ENCODE measurements around the gene RBM5. TPM values are rescaled to one million over a fixed set of nuclear protein-coding genes. Genes with fewer than 3 reads are reported as not detected.

RBM5 gene
- total and polyA plus RNA-seq, 2 experiments from 2014 or later: 44.9 to 111 TPM

DNA sequence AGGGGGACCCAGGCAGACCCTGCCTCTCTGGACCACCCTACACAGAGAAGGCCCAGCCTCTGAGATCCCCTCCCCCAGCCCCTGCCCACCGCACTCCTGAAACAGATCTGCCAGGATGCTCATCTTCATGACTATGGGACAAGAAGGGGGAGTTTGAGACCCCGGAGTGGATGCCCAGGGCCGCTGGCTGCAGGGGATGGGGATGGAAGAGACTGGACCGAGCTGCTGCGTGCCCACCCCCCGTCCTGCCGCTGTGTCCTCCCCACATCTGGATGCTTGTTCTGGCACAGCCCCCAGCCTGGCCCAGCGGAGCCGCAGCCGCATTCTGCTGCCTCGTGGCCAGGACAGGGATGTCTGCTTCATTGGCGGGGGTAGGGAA, 36.1 kb downstream of the RBM5 start:
- H3K4me3 Mint-ChIP-seq: peak overlapping the region; percentile 30; the same call in 2 of the 3 replicates
- Histone ChIP-seq H3K4me3 (peak overlapping the region; percentile 28; the same call in 1 of the 2 replicates), H2AFZ (peak overlapping the region; percentile 56), H3K9me2 (ENCODE audit: insufficient read depth) (no peaks in the 10 kb centered on the region; the same call in 1 of the 2 replicates), H3F3A (replicated peaks; ENCODE audit: low read depth) (0 out of 2 replicates have a peak, but pooled peaks cover 5% of the 10 kb centered on the region), H4K20me1 (replicated peaks; ENCODE audit: insufficient read depth) (peaks cover 6% of the 10 kb centered on the region; the same call in 1 of the 2 replicates), H3K4me2 (peak overlapping the region; percentile 66), H3K4me1 (ENCODE audit: insufficient read depth) (peaks cover 22% of the 10 kb centered on the region), H3K36me3 (ENCODE audit: insufficient read depth) (no peaks in the 10 kb centered on the region), H3K27ac (ENCODE audit: low read depth) (no peak overlapping the region), H3K79me2 (replicated peaks; ENCODE audit: insufficient read depth) (no peaks in the 10 kb centered on the region), H3K27me3 (ENCODE audit: insufficient read depth) (no peaks in the 10 kb centered on the region)
- ATAC-seq (peak; percentile 12), DNase-seq (ENCODE audit: low spot score) (peak; percentile 37)
- no peak overlapping the region for H3K27ac Mint-ChIP-seq
- no peaks in the 10 kb centered on the region for H3K9me3 Mint-ChIP-seq
- H3K27me3 Mint-ChIP-seq (ENCODE audit: insufficient read depth, low read depth, poor library complexity): peaks cover 21% of the 10 kb centered on the region
- H3K4me1 Mint-ChIP-seq: peaks cover 36% of the 10 kb centered on the region
- TF ChIP-seq NANOG (IDR thresholded peaks at IDR 0.05; ENCODE audit: borderline replicate concordance) (no peak), ZNF114 (CRISPR knock-in tag; IDR thresholded peaks at IDR 0.05) (no peak), POLR2AphosphoS5 (IDR thresholded peaks at IDR 0.05; ENCODE audit: low read depth) (no peak), CREB1 (CRISPR knock-in tag; IDR thresholded peaks at IDR 0.05; ENCODE audit: low read depth) (no peak), ETS1 (IDR thresholded peaks at IDR 0.05) (no peak), JUNB (IDR thresholded peaks at IDR 0.05; ENCODE audit: unreplicated experiment) (no peak), EZH2phosphoT487 (IDR thresholded peaks at IDR 0.05; ENCODE audit: unreplicated experiment) (no peak), STAT1 (IDR thresholded peaks at IDR 0.05; ENCODE audit: unreplicated experiment) (no peak), ZNF331 (CRISPR knock-in tag; IDR thresholded peaks at IDR 0.05; ENCODE audit: low read depth) (no peak), EZH2 (IDR thresholded peaks at IDR 0.05; ENCODE audit: low read depth, unreplicated experiment) (no peak)
- TF ChIP-seq, protein P1, sequence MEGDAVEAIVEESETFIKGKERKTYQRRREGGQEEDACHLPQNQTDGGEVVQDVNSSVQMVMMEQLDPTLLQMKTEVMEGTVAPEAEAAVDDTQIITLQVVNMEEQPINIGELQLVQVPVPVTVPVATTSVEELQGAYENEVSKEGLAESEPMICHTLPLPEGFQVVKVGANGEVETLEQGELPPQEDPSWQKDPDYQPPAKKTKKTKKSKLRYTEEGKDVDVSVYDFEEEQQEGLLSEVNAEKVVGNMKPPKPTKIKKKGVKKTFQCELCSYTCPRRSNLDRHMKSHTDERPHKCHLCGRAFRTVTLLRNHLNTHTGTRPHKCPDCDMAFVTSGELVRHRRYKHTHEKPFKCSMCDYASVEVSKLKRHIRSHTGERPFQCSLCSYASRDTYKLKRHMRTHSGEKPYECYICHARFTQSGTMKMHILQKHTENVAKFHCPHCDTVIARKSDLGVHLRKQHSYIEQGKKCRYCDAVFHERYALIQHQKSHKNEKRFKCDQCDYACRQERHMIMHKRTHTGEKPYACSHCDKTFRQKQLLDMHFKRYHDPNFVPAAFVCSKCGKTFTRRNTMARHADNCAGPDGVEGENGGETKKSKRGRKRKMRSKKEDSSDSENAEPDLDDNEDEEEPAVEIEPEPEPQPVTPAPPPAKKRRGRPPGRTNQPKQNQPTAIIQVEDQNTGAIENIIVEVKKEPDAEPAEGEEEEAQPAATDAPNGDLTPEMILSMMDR (conservative IDR thresholded peaks at IDR 0.05; ENCODE audit: low read depth in 2 of 2): no peak
- TF ChIP-seq, protein P2, sequence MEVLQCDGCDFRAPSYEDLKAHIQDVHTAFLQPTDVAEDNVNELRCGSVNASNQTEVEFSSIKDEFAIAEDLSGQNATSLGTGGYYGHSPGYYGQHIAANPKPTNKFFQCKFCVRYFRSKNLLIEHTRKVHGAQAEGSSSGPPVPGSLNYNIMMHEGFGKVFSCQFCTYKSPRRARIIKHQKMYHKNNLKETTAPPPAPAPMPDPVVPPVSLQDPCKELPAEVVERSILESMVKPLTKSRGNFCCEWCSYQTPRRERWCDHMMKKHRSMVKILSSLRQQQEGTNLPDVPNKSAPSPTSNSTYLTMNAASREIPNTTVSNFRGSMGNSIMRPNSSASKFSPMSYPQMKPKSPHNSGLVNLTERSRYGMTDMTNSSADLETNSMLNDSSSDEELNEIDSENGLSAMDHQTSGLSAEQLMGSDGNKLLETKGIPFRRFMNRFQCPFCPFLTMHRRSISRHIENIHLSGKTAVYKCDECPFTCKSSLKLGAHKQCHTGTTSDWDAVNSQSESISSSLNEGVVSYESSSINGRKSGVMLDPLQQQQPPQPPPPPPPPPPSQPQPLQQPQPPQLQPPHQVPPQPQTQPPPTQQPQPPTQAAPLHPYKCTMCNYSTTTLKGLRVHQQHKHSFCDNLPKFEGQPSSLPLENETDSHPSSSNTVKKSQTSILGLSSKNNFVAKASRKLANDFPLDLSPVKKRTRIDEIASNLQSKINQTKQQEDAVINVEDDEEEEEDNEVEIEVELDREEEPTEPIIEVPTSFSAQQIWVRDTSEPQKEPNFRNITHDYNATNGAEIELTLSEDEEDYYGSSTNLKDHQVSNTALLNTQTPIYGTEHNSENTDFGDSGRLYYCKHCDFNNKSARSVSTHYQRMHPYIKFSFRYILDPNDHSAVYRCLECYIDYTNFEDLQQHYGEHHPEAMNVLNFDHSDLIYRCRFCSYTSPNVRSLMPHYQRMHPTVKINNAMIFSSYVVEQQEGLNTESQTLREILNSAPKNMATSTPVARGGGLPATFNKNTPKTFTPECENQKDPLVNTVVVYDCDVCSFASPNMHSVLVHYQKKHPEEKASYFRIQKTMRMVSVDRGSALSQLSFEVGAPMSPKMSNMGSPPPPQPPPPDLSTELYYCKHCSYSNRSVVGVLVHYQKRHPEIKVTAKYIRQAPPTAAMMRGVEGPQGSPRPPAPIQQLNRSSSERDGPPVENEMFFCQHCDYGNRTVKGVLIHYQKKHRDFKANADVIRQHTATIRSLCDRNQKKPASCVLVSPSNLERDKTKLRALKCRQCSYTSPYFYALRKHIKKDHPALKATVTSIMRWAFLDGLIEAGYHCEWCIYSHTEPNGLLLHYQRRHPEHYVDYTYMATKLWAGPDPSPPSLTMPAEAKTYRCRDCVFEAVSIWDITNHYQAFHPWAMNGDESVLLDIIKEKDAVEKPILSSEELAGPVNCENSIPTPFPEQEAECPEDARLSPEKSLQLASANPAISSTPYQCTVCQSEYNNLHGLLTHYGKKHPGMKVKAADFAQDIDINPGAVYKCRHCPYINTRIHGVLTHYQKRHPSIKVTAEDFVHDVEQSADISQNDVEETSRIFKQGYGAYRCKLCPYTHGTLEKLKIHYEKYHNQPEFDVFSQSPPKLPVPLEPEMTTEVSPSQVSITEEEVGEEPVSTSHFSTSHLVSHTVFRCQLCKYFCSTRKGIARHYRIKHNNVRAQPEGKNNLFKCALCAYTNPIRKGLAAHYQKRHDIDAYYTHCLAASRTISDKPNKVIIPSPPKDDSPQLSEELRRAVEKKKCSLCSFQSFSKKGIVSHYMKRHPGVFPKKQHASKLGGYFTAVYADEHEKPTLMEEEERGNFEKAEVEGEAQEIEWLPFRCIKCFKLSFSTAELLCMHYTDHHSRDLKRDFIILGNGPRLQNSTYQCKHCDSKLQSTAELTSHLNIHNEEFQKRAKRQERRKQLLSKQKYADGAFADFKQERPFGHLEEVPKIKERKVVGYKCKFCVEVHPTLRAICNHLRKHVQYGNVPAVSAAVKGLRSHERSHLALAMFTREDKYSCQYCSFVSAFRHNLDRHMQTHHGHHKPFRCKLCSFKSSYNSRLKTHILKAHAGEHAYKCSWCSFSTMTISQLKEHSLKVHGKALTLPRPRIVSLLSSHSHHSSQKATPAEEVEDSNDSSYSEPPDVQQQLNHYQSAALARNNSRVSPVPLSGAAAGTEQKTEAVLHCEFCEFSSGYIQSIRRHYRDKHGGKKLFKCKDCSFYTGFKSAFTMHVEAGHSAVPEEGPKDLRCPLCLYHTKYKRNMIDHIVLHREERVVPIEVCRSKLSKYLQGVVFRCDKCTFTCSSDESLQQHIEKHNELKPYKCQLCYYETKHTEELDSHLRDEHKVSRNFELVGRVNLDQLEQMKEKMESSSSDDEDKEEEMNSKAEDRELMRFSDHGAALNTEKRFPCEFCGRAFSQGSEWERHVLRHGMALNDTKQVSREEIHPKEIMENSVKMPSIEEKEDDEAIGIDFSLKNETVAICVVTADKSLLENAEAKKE (CRISPR knock-in tag; IDR thresholded peaks at IDR 0.05): no peak
- TF ChIP-seq, protein P3, sequence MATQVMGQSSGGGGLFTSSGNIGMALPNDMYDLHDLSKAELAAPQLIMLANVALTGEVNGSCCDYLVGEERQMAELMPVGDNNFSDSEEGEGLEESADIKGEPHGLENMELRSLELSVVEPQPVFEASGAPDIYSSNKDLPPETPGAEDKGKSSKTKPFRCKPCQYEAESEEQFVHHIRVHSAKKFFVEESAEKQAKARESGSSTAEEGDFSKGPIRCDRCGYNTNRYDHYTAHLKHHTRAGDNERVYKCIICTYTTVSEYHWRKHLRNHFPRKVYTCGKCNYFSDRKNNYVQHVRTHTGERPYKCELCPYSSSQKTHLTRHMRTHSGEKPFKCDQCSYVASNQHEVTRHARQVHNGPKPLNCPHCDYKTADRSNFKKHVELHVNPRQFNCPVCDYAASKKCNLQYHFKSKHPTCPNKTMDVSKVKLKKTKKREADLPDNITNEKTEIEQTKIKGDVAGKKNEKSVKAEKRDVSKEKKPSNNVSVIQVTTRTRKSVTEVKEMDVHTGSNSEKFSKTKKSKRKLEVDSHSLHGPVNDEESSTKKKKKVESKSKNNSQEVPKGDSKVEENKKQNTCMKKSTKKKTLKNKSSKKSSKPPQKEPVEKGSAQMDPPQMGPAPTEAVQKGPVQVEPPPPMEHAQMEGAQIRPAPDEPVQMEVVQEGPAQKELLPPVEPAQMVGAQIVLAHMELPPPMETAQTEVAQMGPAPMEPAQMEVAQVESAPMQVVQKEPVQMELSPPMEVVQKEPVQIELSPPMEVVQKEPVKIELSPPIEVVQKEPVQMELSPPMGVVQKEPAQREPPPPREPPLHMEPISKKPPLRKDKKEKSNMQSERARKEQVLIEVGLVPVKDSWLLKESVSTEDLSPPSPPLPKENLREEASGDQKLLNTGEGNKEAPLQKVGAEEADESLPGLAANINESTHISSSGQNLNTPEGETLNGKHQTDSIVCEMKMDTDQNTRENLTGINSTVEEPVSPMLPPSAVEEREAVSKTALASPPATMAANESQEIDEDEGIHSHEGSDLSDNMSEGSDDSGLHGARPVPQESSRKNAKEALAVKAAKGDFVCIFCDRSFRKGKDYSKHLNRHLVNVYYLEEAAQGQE (IDR thresholded peaks at IDR 0.05; ENCODE audit: unreplicated experiment): no peak
- peaks cover 7% of the 10 kb centered on the region for H3K36me3 Mint-ChIP-seq (ENCODE audit: low read depth)
